Liver (tissue), 9 donors: ENCODE results near the gene LAMC1. TPM values are rescaled to one million over a fixed set of nuclear protein-coding genes. Genes with fewer than 3 reads are reported as not detected.

Experiments
- DNase-seq: peaks from one replicate; pipeline ENCODE4 v3.0.0-alpha.2; 2017; ENCODE audit warnings: low spot score
- H3K27ac ChIP-seq, 2 donors: one replicate each; pipeline ENCODE4 v1.7.0; 2013; ENCODE audit warnings: inconsistent platforms in 2 of 2, low read length in 2 of 2, control low read depth in 1 of 2, low read depth in 1 of 2, mild to moderate bottlenecking in 1 of 2
- H3K27me3 ChIP-seq, 4 donors: one replicate each; pipeline versions ENCODE4 v1.6.1 to v1.7.0; 2013; ENCODE audit warnings: low read length in 3 of 4, inconsistent platforms in 1 of 4, mild to moderate bottlenecking in 1 of 4, moderate library complexity in 1 of 4; ENCODE audit not compliant: control insufficient read depth in 4 of 4, insufficient read depth in 4 of 4
- H3K36me3 ChIP-seq, 4 donors: one replicate each; pipeline versions ENCODE4 v1.6.1 to v1.7.0; 2013; ENCODE audit warnings: low read length in 3 of 4, mild to moderate bottlenecking in 3 of 4, low read depth in 1 of 4, moderate library complexity in 1 of 4; ENCODE audit not compliant: control insufficient read depth in 4 of 4, insufficient read depth in 3 of 4
- H3K4me1 ChIP-seq, 4 donors: one replicate each; pipeline versions ENCODE4 v1.6.1 to v1.7.0; 2013; ENCODE audit warnings: low read length in 3 of 4, mild to moderate bottlenecking in 3 of 4, moderate library complexity in 1 of 4; ENCODE audit not compliant: control insufficient read depth in 4 of 4, insufficient read depth in 4 of 4
- H3K4me3 ChIP-seq, 3 donors: one replicate each; pipeline versions ENCODE4 v1.6.1 to v1.7.0; 2013; ENCODE audit warnings: low read length in 3 of 3, control low read depth in 1 of 3, low read depth in 1 of 3, mild to moderate bottlenecking in 1 of 3
- H3K9ac ChIP-seq, 2 donors: one replicate each; pipeline ENCODE4 v1.7.0; 2013; ENCODE audit warnings: low read length in 2 of 2, mild to moderate bottlenecking in 2 of 2, moderate library complexity in 2 of 2, control low read depth in 1 of 2, low read depth in 1 of 2
- H3K9me3 ChIP-seq, 4 donors: one replicate each; pipeline versions ENCODE4 v1.6.1 to v1.7.0; 2013; ENCODE audit warnings: low read length in 3 of 4; ENCODE audit not compliant: control insufficient read depth in 4 of 4
- EGR1 ChIP-seq, 2 donors: IDR thresholded peaks; 2 replicates each; pipeline ENCODE4 v1.6.1; 2016 to 2018; ENCODE audit warnings: antibody characterized with exemption in 2 of 2, low read depth in 2 of 2
- FOXA2 ChIP-seq: IDR thresholded peaks from 2 replicates; pipeline ENCODE4 v1.6.1; 2016; ENCODE audit warnings: antibody characterized with exemption
- GABPA ChIP-seq, 2 donors: IDR thresholded peaks in 1 of 2; conservative IDR thresholded peaks in 1 of 2; 2 replicates each; pipeline ENCODE4 v1.6.1; 2016; ENCODE audit warnings: antibody characterized with exemption in 2 of 2, mild to moderate bottlenecking in 1 of 2, moderate library complexity in 1 of 2
- HNF4A ChIP-seq, 2 donors: conservative IDR thresholded peaks; 2 replicates each; pipeline ENCODE4 v1.6.1; 2016; ENCODE audit warnings: antibody characterized with exemption in 2 of 2, mild to moderate bottlenecking in 2 of 2
- HNF4G ChIP-seq: IDR thresholded peaks from 2 replicates; pipeline ENCODE4 v1.6.1; 2016; ENCODE audit warnings: antibody characterized with exemption
- JUND ChIP-seq, 2 donors: IDR thresholded peaks; 2 replicates each; pipeline ENCODE4 v1.6.1; 2016; ENCODE audit warnings: antibody characterized with exemption in 2 of 2
- NR2F2 ChIP-seq: IDR thresholded peaks from 2 replicates; pipeline ENCODE4 v1.6.1; 2016; ENCODE audit warnings: antibody characterized with exemption
- RAD21 ChIP-seq, 2 donors: IDR thresholded peaks; 2 replicates each; pipeline ENCODE4 v1.6.1; 2016; ENCODE audit warnings: antibody characterized with exemption in 2 of 2, mild to moderate bottlenecking in 2 of 2
- WGBS: extraction: QIAGEN DNeasy Blood & Tissue Kit; methylation state at CpG from one replicate; pipeline ENCODE4 v1.1.7; 2013; 5-methylcytosine and 5-hydroxymethylcytosine counted together
- polyA plus RNA-seq, 2 donors: library from polyadenylated mRNA; stranded (reverse) in 1 of 2; unstranded in 1 of 2; fragments of 200-250 nt in 1 of 2; fragments of >200 nt in 1 of 2; fragmentation: Nextera tagmentation in 1 of 2; extraction: Ambion mirVana in 1 of 2; gene quantifications; one replicate each; pipeline versions ENCODE4 v1.2.1 to v1.2.3, GENCODE V29; 2013 to 2015
- total RNA-seq, 2 donors: library from RNA; depleted of rRNA; stranded (reverse); fragments of >200 nt; gene quantifications; one replicate each; pipeline ENCODE4 v1.2.3, GENCODE V29; 2014
- TF ChIP-seq, protein P1 (sequence below): IDR thresholded peaks from 2 replicates; pipeline ENCODE4 v1.6.1; 2016; ENCODE audit warnings: antibody characterized with exemption
- TF ChIP-seq, protein P2 (sequence below): fragments of 150-350 bp; IDR thresholded peaks from 2 replicates; pipeline ENCODE4 v1.5.1; 2017; ENCODE audit warnings: improper control_type of control experiment, low read depth, low read length; ENCODE audit not compliant: missing input control
- TF ChIP-seq, protein P3 (sequence below): IDR thresholded peaks from 2 replicates; pipeline ENCODE4 v1.6.1; 2016; ENCODE audit warnings: antibody characterized with exemption
- donor health status: healthy.
- donor health status: healthy.
- donor health status: healthy.
- donor health status: healthy.
- donor health status: healthy.

Gene LAMC1
- total and polyA plus RNA-seq, 4 donors, result 5.3 to 35.1 (median 19.7) TPM

DNA sequence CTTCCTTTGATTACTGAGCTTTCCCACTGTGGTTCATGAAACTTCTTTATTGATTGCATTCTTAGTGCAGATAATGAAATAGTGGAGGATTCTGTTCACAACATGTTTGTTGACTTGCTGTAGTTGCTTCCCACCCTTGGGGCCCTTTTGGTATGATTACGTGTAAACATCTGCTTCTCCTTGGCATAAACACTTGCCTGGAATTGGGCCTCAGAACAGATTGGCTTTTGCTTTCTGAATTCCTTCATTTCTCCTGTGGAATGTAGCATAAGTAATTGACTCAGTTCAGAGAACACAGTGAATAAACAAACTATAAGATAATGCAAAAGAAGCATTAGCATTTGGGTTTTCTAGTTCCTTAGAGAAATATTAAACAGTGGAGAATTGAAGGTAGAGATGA lies 103.3 kb downstream of the LAMC1 start:
- Histone ChIP-seq H3K36me3 (peaks cover 6 to 56% (median 41%) of the 10 kb centered on the region in 4 donors), H3K9ac (no peak overlapping the region), H3K4me1 (peaks cover 0 to 1% (median 0%) of the 10 kb centered on the region in 4 donors), H3K4me3 (no peak overlapping the region), H3K27me3 (no peaks in the 10 kb centered on the region), H3K9me3 (no peaks in the 10 kb centered on the region), H3K27ac (no peak overlapping the region)
- peak in 1 of 2 donors; percentile 14 for TF ChIP-seq RAD21 (IDR thresholded peaks at IDR 0.05)
- no peak for TF ChIP-seq EGR1 (IDR thresholded peaks at IDR 0.05; ENCODE audit: low read depth in 2 of 2)
- TF ChIP-seq, protein P1, sequence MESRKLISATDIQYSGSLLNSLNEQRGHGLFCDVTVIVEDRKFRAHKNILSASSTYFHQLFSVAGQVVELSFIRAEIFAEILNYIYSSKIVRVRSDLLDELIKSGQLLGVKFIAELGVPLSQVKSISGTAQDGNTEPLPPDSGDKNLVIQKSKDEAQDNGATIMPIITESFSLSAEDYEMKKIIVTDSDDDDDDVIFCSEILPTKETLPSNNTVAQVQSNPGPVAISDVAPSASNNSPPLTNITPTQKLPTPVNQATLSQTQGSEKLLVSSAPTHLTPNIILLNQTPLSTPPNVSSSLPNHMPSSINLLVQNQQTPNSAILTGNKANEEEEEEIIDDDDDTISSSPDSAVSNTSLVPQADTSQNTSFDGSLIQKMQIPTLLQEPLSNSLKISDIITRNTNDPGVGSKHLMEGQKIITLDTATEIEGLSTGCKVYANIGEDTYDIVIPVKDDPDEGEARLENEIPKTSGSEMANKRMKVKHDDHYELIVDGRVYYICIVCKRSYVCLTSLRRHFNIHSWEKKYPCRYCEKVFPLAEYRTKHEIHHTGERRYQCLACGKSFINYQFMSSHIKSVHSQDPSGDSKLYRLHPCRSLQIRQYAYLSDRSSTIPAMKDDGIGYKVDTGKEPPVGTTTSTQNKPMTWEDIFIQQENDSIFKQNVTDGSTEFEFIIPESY, result no peak
- WGBS, result 84% methylated on average over 1 of the region's 1 CpG
- DNase-seq, result no peak

DNA sequence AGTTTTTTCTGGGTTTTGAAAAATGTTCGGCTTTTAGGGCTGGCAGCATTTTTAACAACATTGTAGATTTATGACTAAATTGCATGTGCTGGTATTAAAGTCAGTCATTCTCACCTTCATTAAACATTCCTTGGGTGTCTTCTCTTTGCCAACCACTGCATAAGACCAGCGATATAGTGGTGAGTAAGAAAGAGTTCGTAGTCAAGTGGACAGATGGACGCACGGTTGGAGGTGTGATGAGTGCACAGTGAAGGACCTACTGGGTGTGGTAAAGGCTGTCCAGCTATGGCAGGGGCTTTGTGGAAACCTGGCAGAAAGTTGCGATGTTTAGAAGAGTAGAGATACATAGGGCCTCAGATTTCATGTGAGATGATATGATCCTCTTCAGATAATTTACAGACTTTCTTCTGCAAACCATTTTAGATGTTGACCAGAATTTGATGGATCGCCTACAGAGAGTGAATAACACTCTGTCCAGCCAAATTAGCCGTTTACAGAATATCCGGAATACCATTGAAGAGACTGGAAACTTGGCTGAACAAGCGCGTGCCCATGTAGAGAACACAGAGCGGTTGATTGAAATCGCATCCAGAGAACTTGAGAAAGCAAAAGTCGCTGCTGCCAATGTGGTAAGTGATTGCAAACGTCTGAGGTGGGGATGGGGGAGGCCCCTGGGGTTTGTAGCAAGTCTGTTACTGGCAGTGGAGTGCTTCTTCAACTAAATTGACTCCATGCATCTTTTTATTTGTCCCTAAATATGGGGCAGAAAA lies 106.9 kb downstream of the LAMC1 start:
- Histone ChIP-seq H3K4me1 (no peaks in the 10 kb centered on the region), H3K36me3 (peaks cover 6 to 57% (median 38%) of the 10 kb centered on the region in 4 donors), H3K4me3 (no peak overlapping the region), H3K9me3 (no peaks in the 10 kb centered on the region), H3K27ac (no peak overlapping the region), H3K27me3 (no peaks in the 10 kb centered on the region), H3K9ac (no peak overlapping the region)
- no peak for TF ChIP-seq JUND (IDR thresholded peaks at IDR 0.05)
- DNase-seq, result no peak
- WGBS, result 96% methylated on average over 15 of the region's 15 CpGs

DNA sequence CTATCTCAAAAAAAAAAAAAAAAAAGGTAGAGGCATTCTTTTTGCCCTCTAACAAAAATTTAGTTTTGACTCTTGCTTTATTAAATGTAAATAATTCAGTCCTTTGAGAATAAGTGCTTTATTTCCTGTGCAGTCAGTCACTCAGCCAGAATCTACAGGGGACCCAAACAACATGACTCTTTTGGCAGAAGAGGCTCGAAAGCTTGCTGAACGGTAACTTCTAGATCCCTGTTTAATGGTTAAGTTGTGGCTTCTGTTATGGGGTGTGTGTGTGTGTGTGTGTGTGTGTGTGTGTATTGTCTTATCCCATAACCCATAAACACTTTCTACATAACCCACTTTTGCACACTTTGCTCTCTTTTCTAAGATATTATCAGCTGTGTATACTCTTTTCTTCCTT lies 107.9 kb downstream of the LAMC1 start:
- Histone ChIP-seq H3K27ac (no peak overlapping the region), H3K4me3 (no peak overlapping the region), H3K4me1 (no peaks in the 10 kb centered on the region), H3K27me3 (no peaks in the 10 kb centered on the region), H3K9me3 (no peaks in the 10 kb centered on the region), H3K36me3 (peaks cover 6 to 61% (median 39%) of the 10 kb centered on the region in 4 donors), H3K9ac (no peak overlapping the region)
- no peak for DNase-seq
- TF ChIP-seq, protein P2, sequence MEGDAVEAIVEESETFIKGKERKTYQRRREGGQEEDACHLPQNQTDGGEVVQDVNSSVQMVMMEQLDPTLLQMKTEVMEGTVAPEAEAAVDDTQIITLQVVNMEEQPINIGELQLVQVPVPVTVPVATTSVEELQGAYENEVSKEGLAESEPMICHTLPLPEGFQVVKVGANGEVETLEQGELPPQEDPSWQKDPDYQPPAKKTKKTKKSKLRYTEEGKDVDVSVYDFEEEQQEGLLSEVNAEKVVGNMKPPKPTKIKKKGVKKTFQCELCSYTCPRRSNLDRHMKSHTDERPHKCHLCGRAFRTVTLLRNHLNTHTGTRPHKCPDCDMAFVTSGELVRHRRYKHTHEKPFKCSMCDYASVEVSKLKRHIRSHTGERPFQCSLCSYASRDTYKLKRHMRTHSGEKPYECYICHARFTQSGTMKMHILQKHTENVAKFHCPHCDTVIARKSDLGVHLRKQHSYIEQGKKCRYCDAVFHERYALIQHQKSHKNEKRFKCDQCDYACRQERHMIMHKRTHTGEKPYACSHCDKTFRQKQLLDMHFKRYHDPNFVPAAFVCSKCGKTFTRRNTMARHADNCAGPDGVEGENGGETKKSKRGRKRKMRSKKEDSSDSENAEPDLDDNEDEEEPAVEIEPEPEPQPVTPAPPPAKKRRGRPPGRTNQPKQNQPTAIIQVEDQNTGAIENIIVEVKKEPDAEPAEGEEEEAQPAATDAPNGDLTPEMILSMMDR, result no peak
- TF ChIP-seq HNF4G (no peak), EGR1 (IDR thresholded peaks at IDR 0.05; ENCODE audit: low read depth in 2 of 2) (no peak), NR2F2 (no peak), RAD21 (IDR thresholded peaks at IDR 0.05) (no peak), HNF4A (conservative IDR thresholded peaks at IDR 0.05) (no peak), JUND (IDR thresholded peaks at IDR 0.05) (no peak), FOXA2 (no peak), GABPA (IDR thresholded peaks at IDR 0.05 in 1 of 2, conservative IDR thresholded peaks at IDR 0.05 in 1 of 2) (no peak)
- TF ChIP-seq, protein P3, sequence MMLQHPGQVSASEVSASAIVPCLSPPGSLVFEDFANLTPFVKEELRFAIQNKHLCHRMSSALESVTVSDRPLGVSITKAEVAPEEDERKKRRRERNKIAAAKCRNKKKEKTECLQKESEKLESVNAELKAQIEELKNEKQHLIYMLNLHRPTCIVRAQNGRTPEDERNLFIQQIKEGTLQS, result no peak
- 89% methylated on average over 2 of the region's 2 CpGs for WGBS
